Erythroblast (primary cell): ENCODE results near the gene WBP2NL.

ENCODE experiments used
- GATA1 ChIP-seq: IDR thresholded peaks from 2 replicates; pipeline ENCODE4 v1.6.1; 2011; ENCODE audit warnings: low read depth, mild to moderate bottlenecking, control low read depth, low read length, moderate library complexity
- POLR2A ChIP-seq: IDR thresholded peaks from 2 replicates; pipeline ENCODE4 v1.6.1; 2011; ENCODE audit warnings: mild to moderate bottlenecking, low read length

GRCh38 chr22:41963453-41964111, 35.0 kb upstream of the WBP2NL start:
- TF ChIP-seq POLR2A = no peak
- no peak for TF ChIP-seq GATA1
